GM19468 (cell line): Measurements from ENCODE around the gene FBXL19.

Experiments used
- ATAC-seq: cut with Tn5 transposase; IDR thresholded peaks from one replicate; pipeline ENCODE4 v1.9.1; 2021; ENCODE audit warnings: mild to moderate bottlenecking, moderate library complexity, moderate number of reproducible peaks; ENCODE audit not compliant: unreplicated experiment; ENCODE audit errors: extremely low read depth

The FBXL19 gene

GRCh38 chr16:30894540-30895368 lies 28.6 kb upstream of the FBXL19 start:
- no peak for ATAC-seq

- no peak for ATAC-seq
Measured at GRCh38 chr16:30895627-30896260, 27.6 kb upstream of the FBXL19 start.

- no peak for ATAC-seq
Measured at GRCh38 chr16:30896261-30896888, 27.0 kb upstream of the FBXL19 start, which contains the start of gene CTF1. Gene CTF1, plus strand, starts transcription at chr16:30896614. Its CDS starts 30 bp downstream, at chr16:30896644.

- no peak for ATAC-seq
Measured at GRCh38 chr16:30896889-30897733, 26.3 kb upstream of the FBXL19 start.

- ATAC-seq, result no peak
Measured at GRCh38 chr16:30899794-30900193, 23.6 kb upstream of the FBXL19 start.

- no peak for ATAC-seq
Measured at GRCh38 chr16:30900588-30900987, 22.8 kb upstream of the FBXL19 start.

GRCh38 chr16:30901201-30902028 lies 22.0 kb upstream of the FBXL19 start:
- ATAC-seq, result no peak

- ATAC-seq, result no peak
Measured at GRCh38 chr16:30902029-30902972, 21.1 kb upstream of the FBXL19 start.

GRCh38 chr16:30903002-30903401 lies 20.4 kb upstream of the FBXL19 start:
- no peak for ATAC-seq

- no peak for ATAC-seq
Measured at GRCh38 chr16:30903596-30903995, 19.8 kb upstream of the FBXL19 start.

GRCh38 chr16:30904114-30904780 lies 19.1 kb upstream of the FBXL19 start:
- ATAC-seq, result no peak

- no peak for ATAC-seq
Measured at GRCh38 chr16:30907064-30907463, 16.3 kb upstream of the FBXL19 start.

- no peak for ATAC-seq
Measured at GRCh38 chr16:30910427-30911029, 12.8 kb upstream of the FBXL19 start.

GRCh38 chr16:30912794-30913412 lies 10.5 kb upstream of the FBXL19 start:
- ATAC-seq, result no peak

- ATAC-seq, result no peak
Measured at GRCh38 chr16:30914830-30915229, 8.5 kb upstream of the FBXL19 start.

- no peak for ATAC-seq
Measured at GRCh38 chr16:30918614-30919013, 4.8 kb upstream of the FBXL19 start.

- ATAC-seq, result no peak
Measured at GRCh38 chr16:30920891-30921290, 2.5 kb upstream of the FBXL19 start.
